ENCODE measurements around the gene DDX20.

DNA sequence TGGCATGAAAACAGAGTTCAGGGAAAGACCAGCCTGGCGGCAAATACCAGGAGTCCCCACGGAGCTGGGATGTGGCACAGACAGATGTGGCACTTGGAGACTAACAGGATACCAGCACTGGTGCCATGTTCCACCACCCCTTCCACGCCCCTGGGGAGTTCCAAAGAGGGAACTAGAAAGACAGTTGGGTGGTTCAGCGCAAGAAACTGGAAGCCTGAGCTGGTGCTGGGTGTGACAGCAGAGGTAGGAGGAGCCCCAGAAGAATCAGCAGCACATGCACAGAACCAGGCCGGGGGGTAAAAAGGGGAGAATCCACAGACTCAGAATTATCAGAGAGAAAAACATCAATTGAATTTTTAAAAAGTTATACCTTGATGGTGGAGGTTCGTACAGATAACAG lies 22.4 kb downstream of the DDX20 start:
- TF ChIP-seq, protein P1, sequence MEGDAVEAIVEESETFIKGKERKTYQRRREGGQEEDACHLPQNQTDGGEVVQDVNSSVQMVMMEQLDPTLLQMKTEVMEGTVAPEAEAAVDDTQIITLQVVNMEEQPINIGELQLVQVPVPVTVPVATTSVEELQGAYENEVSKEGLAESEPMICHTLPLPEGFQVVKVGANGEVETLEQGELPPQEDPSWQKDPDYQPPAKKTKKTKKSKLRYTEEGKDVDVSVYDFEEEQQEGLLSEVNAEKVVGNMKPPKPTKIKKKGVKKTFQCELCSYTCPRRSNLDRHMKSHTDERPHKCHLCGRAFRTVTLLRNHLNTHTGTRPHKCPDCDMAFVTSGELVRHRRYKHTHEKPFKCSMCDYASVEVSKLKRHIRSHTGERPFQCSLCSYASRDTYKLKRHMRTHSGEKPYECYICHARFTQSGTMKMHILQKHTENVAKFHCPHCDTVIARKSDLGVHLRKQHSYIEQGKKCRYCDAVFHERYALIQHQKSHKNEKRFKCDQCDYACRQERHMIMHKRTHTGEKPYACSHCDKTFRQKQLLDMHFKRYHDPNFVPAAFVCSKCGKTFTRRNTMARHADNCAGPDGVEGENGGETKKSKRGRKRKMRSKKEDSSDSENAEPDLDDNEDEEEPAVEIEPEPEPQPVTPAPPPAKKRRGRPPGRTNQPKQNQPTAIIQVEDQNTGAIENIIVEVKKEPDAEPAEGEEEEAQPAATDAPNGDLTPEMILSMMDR (IDR thresholded peaks at IDR 0.05; ENCODE audit: low read length) = no peak
- no peak for TF ChIP-seq EZH2 (IDR thresholded peaks at IDR 0.05; ENCODE audit: borderline replicate concordance, low read length)
